ENCODE data around the gene PSMC5.

DNA sequence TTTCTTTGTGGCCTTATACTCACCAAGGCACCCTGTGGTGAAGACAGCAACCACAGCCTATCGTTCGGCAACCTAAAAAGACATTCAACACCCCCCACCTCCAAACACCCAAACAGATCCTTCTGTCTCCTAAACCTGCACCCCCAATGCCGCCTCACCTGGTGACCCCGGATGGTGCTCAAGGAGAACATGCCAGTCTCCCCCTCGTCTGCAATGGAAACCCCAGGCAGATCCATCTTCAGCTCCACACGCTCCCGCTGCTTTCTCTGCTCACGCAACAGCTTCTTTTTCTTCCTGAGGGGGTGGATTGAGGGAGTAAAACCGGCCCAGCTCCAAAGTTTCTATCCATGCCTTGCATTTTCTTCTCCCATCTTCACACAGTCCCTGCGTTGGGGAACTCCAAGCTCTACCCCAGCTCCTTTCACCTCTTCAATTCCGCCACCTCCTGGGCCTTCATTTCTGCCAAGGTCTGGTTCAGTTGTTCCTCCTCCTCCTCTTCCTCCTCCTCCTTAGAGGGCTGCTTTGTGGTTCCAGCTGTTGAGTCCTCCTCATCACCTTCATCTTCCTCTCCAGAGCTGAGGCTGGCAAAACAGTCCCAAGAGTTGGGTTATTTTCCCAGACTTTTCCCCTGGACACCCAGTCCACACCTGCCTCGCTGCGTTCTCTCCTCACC, 3.4 kb upstream of the PSMC5 start:
- TF ChIP-seq POLR2AphosphoS5 (IDR thresholded peaks at IDR 0.05) (no peak), SMC3 (conservative IDR thresholded peaks at IDR 0.05; ENCODE audit: poor library complexity) (no peak), REST (IDR thresholded peaks at IDR 0.05; ENCODE audit: borderline replicate concordance) (no peak), RAD21 (conservative IDR thresholded peaks at IDR 0.05) (no peak), EP300 (conservative IDR thresholded peaks at IDR 0.05; ENCODE audit: poor library complexity, severe bottlenecking) (no peak)
- TF ChIP-seq, protein P1, sequence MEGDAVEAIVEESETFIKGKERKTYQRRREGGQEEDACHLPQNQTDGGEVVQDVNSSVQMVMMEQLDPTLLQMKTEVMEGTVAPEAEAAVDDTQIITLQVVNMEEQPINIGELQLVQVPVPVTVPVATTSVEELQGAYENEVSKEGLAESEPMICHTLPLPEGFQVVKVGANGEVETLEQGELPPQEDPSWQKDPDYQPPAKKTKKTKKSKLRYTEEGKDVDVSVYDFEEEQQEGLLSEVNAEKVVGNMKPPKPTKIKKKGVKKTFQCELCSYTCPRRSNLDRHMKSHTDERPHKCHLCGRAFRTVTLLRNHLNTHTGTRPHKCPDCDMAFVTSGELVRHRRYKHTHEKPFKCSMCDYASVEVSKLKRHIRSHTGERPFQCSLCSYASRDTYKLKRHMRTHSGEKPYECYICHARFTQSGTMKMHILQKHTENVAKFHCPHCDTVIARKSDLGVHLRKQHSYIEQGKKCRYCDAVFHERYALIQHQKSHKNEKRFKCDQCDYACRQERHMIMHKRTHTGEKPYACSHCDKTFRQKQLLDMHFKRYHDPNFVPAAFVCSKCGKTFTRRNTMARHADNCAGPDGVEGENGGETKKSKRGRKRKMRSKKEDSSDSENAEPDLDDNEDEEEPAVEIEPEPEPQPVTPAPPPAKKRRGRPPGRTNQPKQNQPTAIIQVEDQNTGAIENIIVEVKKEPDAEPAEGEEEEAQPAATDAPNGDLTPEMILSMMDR (IDR thresholded peaks at IDR 0.05; ENCODE audit: poor library complexity, severe bottlenecking) = no peak
